ENCODE data around the gene KANSL1. TPM values are rescaled to one million over a fixed set of nuclear protein-coding genes. Genes with fewer than 3 reads are reported as not detected.
"Not testable (repeated sequence)": the region's sequence is repeated elsewhere in the genome, so short reads cannot be mapped to it uniquely, and the experiment has no call there.

KANSL1 gene
- total and polyA plus RNA-seq, 4 donors = 16.2 to 189 (median 47.4) TPM

GRCh38 chr17:46191322-46192188, 1.7 kb downstream of the KANSL1 start:
- Histone ChIP-seq H3K27me3 (ENCODE audit: control insufficient read depth in 3 of 3, insufficient read depth in 3 of 3, low read length in 2 of 3) (no peaks in the 10 kb centered on the region), H3K36me3 (ENCODE audit: control insufficient read depth in 4 of 4, insufficient read depth in 4 of 4, low read length in 4 of 4) (no peaks in the 10 kb centered on the region), H3K9ac (ENCODE audit: insufficient read depth in 1 of 2, low read length in 2 of 2) (peak overlapping the region; percentile 92 to 93), H3K9me3 (ENCODE audit: control insufficient read depth in 4 of 4, insufficient read depth in 3 of 4, low read length in 3 of 4) (no peaks in the 10 kb centered on the region), H3K27ac (ENCODE audit: low read depth in 1 of 2, low read length in 1 of 2) (peak overlapping the region; percentile 18 to 100), H3K4me3 (peak overlapping the region; percentile 64), H3K4me1 (ENCODE audit: control insufficient read depth in 5 of 5, insufficient read depth in 5 of 5, low read length in 5 of 5) (peaks cover 7 to 30% (median 25%) of the 10 kb centered on the region in 5 donors)
- DNase-seq (peak; percentile 45 to 87 (median 75)), ATAC-seq (ENCODE audit: insufficient read depth, low FRiP score) (no peak)
- TF ChIP-seq CTCF (IDR thresholded peaks at IDR 0.05; ENCODE audit: control extremely low read depth, extremely low read depth) = no peak
- WGBS, 2 donors = 0% methylated on average over 20 of the region's 20 CpGs

- no peak for ATAC-seq (ENCODE audit: insufficient read depth, low FRiP score)
Observed at GRCh38 chr17:46190763-46191162, 2.5 kb downstream of the KANSL1 start.

DNA sequence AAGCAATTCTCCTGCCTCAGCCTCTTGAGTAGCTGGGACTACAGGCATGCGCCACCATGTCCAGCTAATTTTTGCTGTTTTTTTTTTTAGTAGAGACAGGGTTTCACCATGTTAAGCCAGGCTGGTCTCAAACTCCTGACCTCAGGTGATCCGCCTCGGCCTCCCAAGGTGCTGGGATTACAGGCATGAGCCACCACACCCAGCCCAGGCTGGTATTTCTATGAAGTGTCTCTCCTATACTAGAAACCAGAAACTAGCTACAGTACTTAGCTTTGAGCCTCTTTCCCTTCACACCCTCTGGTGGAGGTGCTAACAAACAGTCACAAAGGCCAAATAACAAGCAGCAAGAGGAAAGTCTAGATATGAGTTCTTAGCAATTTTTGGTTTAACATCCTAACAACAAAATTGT, 6.4 kb downstream of the KANSL1 start:
- not testable (repeated sequence) for ATAC-seq (ENCODE audit: insufficient read depth, low FRiP score); H3K27ac ChIP-seq (ENCODE audit: low read depth in 1 of 2, low read length in 1 of 2)

More at GRCh38 chr17:46190763-46191162, 2.5 kb downstream of the KANSL1 start:
- no peak for DNase-seq
- WGBS, 2 donors = 32 to 46% methylated on average over 4 of the region's 4 CpGs
- no peak for TF ChIP-seq CTCF (IDR thresholded peaks at IDR 0.05; ENCODE audit: control extremely low read depth, extremely low read depth)
- Histone ChIP-seq H3K9ac (ENCODE audit: insufficient read depth in 1 of 2, low read length in 2 of 2) (peak overlapping the region in 1 of 2 donors; percentile 93), H3K27ac (ENCODE audit: low read depth in 1 of 2, low read length in 1 of 2) (peak overlapping the region in 1 of 2 donors; percentile 21), H3K4me1 (ENCODE audit: control insufficient read depth in 5 of 5, insufficient read depth in 5 of 5, low read length in 5 of 5) (peaks cover 7 to 30% (median 26%) of the 10 kb centered on the region in 5 donors), H3K9me3 (ENCODE audit: control insufficient read depth in 4 of 4, insufficient read depth in 3 of 4, low read length in 3 of 4) (no peaks in the 10 kb centered on the region), H3K27me3 (ENCODE audit: control insufficient read depth in 3 of 3, insufficient read depth in 3 of 3, low read length in 2 of 3) (no peaks in the 10 kb centered on the region), H3K4me3 (no peak overlapping the region), H3K36me3 (ENCODE audit: control insufficient read depth in 4 of 4, insufficient read depth in 4 of 4, low read length in 4 of 4) (no peaks in the 10 kb centered on the region)

More for the DNA sequence above, 6.4 kb downstream of the KANSL1 start:
- H3K9me3 ChIP-seq (ENCODE audit: control insufficient read depth in 4 of 4, insufficient read depth in 3 of 4, low read length in 3 of 4); H3K9ac ChIP-seq (ENCODE audit: insufficient read depth in 1 of 2, low read length in 2 of 2); DNase-seq; H3K27me3 ChIP-seq (ENCODE audit: control insufficient read depth in 3 of 3, insufficient read depth in 3 of 3, low read length in 2 of 3); H3K4me3 ChIP-seq; H3K36me3 ChIP-seq (ENCODE audit: control insufficient read depth in 4 of 4, insufficient read depth in 4 of 4, low read length in 4 of 4): not testable (repeated sequence)
- peak; percentile 17 for TF ChIP-seq CTCF (IDR thresholded peaks at IDR 0.05; ENCODE audit: control extremely low read depth, extremely low read depth)
- 80 to 89% methylated on average over 3 of the region's 3 CpGs for WGBS, 2 donors
- peaks cover 13 to 40% (median 23%) of the 10 kb centered on the region in 5 donors for H3K4me1 ChIP-seq (ENCODE audit: control insufficient read depth in 5 of 5, insufficient read depth in 5 of 5, low read length in 5 of 5)
